C4-2B (cell line): Measurements from ENCODE around the gene LURAP1L.

ENCODE experiments used
- ZFX ChIP-seq: fragments of 450-650 bp; IDR thresholded peaks from 2 replicates; pipeline ENCODE4 v1.6.1; 2017
- TF ChIP-seq, protein P1 (sequence below): fragments of 450-650 bp; conservative IDR thresholded peaks from 2 replicates; pipeline ENCODE4 v1.5.1; 2017; ENCODE audit warnings: mild to moderate bottlenecking

GRCh38 chr9:12784461-12785259, 9.8 kb downstream of the LURAP1L start:
- TF ChIP-seq, protein P1, sequence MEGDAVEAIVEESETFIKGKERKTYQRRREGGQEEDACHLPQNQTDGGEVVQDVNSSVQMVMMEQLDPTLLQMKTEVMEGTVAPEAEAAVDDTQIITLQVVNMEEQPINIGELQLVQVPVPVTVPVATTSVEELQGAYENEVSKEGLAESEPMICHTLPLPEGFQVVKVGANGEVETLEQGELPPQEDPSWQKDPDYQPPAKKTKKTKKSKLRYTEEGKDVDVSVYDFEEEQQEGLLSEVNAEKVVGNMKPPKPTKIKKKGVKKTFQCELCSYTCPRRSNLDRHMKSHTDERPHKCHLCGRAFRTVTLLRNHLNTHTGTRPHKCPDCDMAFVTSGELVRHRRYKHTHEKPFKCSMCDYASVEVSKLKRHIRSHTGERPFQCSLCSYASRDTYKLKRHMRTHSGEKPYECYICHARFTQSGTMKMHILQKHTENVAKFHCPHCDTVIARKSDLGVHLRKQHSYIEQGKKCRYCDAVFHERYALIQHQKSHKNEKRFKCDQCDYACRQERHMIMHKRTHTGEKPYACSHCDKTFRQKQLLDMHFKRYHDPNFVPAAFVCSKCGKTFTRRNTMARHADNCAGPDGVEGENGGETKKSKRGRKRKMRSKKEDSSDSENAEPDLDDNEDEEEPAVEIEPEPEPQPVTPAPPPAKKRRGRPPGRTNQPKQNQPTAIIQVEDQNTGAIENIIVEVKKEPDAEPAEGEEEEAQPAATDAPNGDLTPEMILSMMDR: no peak
- TF ChIP-seq ZFX: no peak
